A549 (cell line): ENCODE measurements around the gene RFESD. TPM values are rescaled to one million over a fixed set of nuclear protein-coding genes. Genes with fewer than 3 reads are reported as not detected.

Experiments
- ATAC-seq, 2 experiments: fragments of 200-7000 bp in 1 of 2; fragments of >200 bp in 1 of 2; cut with Nextera tagmentation in 1 of 2; cut with Tn5 transposase in 1 of 2; 3 replicates each; pipeline versions ENCODE4 v1.8.0 to v1.9.1; 2018 to 2020; ENCODE audit warnings: mild to moderate bottlenecking in 1 of 2, moderate library complexity in 1 of 2
- CTCF ChIA-PET: fragments of 300-600 bp; sonication (Branson Sonifier 250); formaldehyde crosslinking; extraction: SDS; loops from one replicate; lab custom pipeline; 2021; ENCODE audit warnings: antibody characterized with exemption, inconsistent platforms; lab: Yijun Ruan, JAX
- POLR2A ChIA-PET: fragments of 350-600 bp; formaldehyde crosslinking; extraction: SDS; loops from one replicate; lab custom pipeline; 2021; ENCODE audit warnings: antibody characterized with exemption, inconsistent platforms; lab: Yijun Ruan, JAX
- DNase-seq, 2 experiments: peaks; one replicate each; pipeline versions ENCODE4 v3.0.0 to v3.0.0-alpha.2; 2011 to 2016; ENCODE audit warnings: low read depth in 1 of 2, low spot score in 1 of 2
- FAIRE-seq: peaks from 2 replicates; lab custom pipeline; 2011; peaks lifted over from hg19 to GRCh38; lab: Jason Lieb, UNC
- H3K27ac ChIP-seq, 2 experiments: fragments of >200 bp; sonication (Bioruptor Twin); formaldehyde crosslinking; 3 replicates each; pipeline ENCODE4 v1.5.1; 2016 to 2017
- H3K4me1 ChIP-seq: fragments of >200 bp; sonication (Bioruptor Twin); formaldehyde crosslinking; 3 replicates; pipeline ENCODE4 v1.6.1; 2016
- H3K4me2 ChIP-seq: fragments of >200 bp; sonication (Bioruptor Twin); formaldehyde crosslinking; 3 replicates; pipeline ENCODE4 v1.6.1; 2016
- H3K4me3 ChIP-seq: fragments of >200 bp; sonication (Bioruptor Twin); formaldehyde crosslinking; 3 replicates; pipeline ENCODE4 v1.5.1; 2016
- H3K9me3 ChIP-seq: fragments of >200 bp; sonication (Bioruptor Twin); formaldehyde crosslinking; 3 replicates; pipeline ENCODE4 v1.6.1; 2016
- BCL3 ChIP-seq: fragments of >200 bp; sonication (Bioruptor Twin); formaldehyde crosslinking; IDR thresholded peaks from 3 replicates; pipeline ENCODE4 v1.6.1; 2016
- CBX8 ChIP-seq: fragments of 200-600 bp; sonication (generic); IDR thresholded peaks from 2 replicates; pipeline ENCODE4 v1.6.1; 2016
- CHD2 ChIP-seq: fragments of 150-350 bp; IDR thresholded peaks from 2 replicates; pipeline ENCODE4 v1.6.1; 2014; ENCODE audit warnings: low read length; ENCODE audit not compliant: partially characterized antibody
- ELK1 ChIP-seq: fragments of 150-350 bp; IDR thresholded peaks from 2 replicates; pipeline ENCODE4 v1.6.1; 2014; ENCODE audit warnings: low read depth, mild to moderate bottlenecking, low read length
- FOSB ChIP-seq: fragments of 250-450 bp; sonication (Bioruptor Pico); IDR thresholded peaks from 2 replicates; pipeline ENCODE4 v1.5.0; 2020; ENCODE audit warnings: mild to moderate bottlenecking, moderate library complexity
- FOSL2 ChIP-seq, 2 experiments: fragments of 450-650 bp in 1 of 2; fragments of >200 bp in 1 of 2; sonication (Bioruptor Twin) in 1 of 2; formaldehyde crosslinking; IDR thresholded peaks; 2 replicates each; pipeline versions ENCODE4 v1.5.0 to v1.6.1; 2016 to 2020; ENCODE audit warnings: mild to moderate bottlenecking in 1 of 2, moderate library complexity in 1 of 2
- FOXS1 ChIP-seq: fragments of 250-450 bp; sonication (Bioruptor Pico); IDR thresholded peaks from 2 replicates; pipeline ENCODE4 v1.5.0; 2020; ENCODE audit warnings: mild to moderate bottlenecking, moderate library complexity
- GATA3 ChIP-seq: IDR thresholded peaks from 2 replicates; pipeline ENCODE4 v1.6.1; 2012; ENCODE audit warnings: borderline replicate concordance
- HDAC2 ChIP-seq: fragments of 200-600 bp; sonication (generic); IDR thresholded peaks from 2 replicates; pipeline ENCODE4 v1.6.1; 2016
- HMGXB4 ChIP-seq: fragments of 250-450 bp; sonication (Bioruptor Pico); IDR thresholded peaks from 2 replicates; pipeline ENCODE4 v1.5.0; 2021; ENCODE audit warnings: mild to moderate bottlenecking, moderate library complexity, borderline replicate concordance
- HOXB5 ChIP-seq: fragments of 250-450 bp; sonication (Bioruptor Pico); IDR thresholded peaks from 2 replicates; pipeline ENCODE4 v1.5.0; 2020; ENCODE audit warnings: mild to moderate bottlenecking, moderate library complexity
- JUN ChIP-seq, 2 experiments: fragments of >200 bp; sonication (Bioruptor Twin); formaldehyde crosslinking; IDR thresholded peaks; 2 replicates in 1 of 2; 3 replicates in 1 of 2; pipeline ENCODE4 v1.6.1; 2016 to 2017
- KDM1A ChIP-seq: fragments of 200-600 bp; sonication (generic); IDR thresholded peaks from 2 replicates; pipeline ENCODE4 v1.6.1; 2016; ENCODE audit warnings: low read depth, mild to moderate bottlenecking
- MAFK ChIP-seq: fragments of 450-650 bp; IDR thresholded peaks from 2 replicates; pipeline ENCODE4 v1.6.1; 2014; ENCODE audit not compliant: partially characterized antibody
- MAX ChIP-seq: IDR thresholded peaks from 2 replicates; pipeline ENCODE4 v1.6.1; 2012
- MAZ ChIP-seq: fragments of 150-350 bp; IDR thresholded peaks from 2 replicates; pipeline ENCODE4 v1.6.1; 2014; ENCODE audit warnings: antibody characterized with exemption, low read depth, low read length, borderline replicate concordance
- NFE2L2 ChIP-seq: fragments of 150-350 bp; conservative IDR thresholded peaks from 2 replicates; pipeline ENCODE4 v1.6.1; 2014; ENCODE audit warnings: low read length
- NR3C1 ChIP-seq: fragments of >200 bp; sonication (Bioruptor Twin); formaldehyde crosslinking; IDR thresholded peaks from 3 replicates; pipeline ENCODE4 v1.6.1; 2017
- RAD21 ChIP-seq, 2 experiments: fragments of >200 bp in 1 of 2; sonication (Bioruptor Twin) in 1 of 2; formaldehyde crosslinking in 1 of 2; IDR thresholded peaks in 1 of 2; conservative IDR thresholded peaks in 1 of 2; 2 replicates in 1 of 2; 3 replicates in 1 of 2; pipeline ENCODE4 v1.6.1; 2012 to 2018; ENCODE audit warnings: inconsistent platforms in 1 of 2
- RARB ChIP-seq: fragments of 250-450 bp; sonication (Bioruptor Pico); IDR thresholded peaks from 2 replicates; pipeline ENCODE4 v1.8.0; 2021; ENCODE audit warnings: mild to moderate bottlenecking, moderate library complexity
- RCOR1 ChIP-seq: fragments of 150-350 bp; IDR thresholded peaks from 2 replicates; pipeline ENCODE4 v1.6.1; 2014; ENCODE audit warnings: antibody characterized with exemption, low read length, low read depth
- SREBF2 ChIP-seq: fragments of 450-650 bp; IDR thresholded peaks from 2 replicates; pipeline ENCODE4 v1.6.1; 2014; ENCODE audit warnings: mild to moderate bottlenecking, moderate library complexity
- ZC3H11A ChIP-seq: fragments of 450-650 bp; IDR thresholded peaks from 2 replicates; pipeline ENCODE4 v1.6.1; 2014; ENCODE audit warnings: antibody characterized with exemption, mild to moderate bottlenecking
- ZFP36 ChIP-seq: fragments of 450-650 bp; IDR thresholded peaks from 2 replicates; pipeline ENCODE4 v1.6.1; 2014; ENCODE audit warnings: borderline replicate concordance; ENCODE audit not compliant: partially characterized antibody
- ZNF302 ChIP-seq: fragments of 250-450 bp; sonication (Bioruptor Pico); IDR thresholded peaks from 2 replicates; pipeline ENCODE4 v1.9.0; 2021; ENCODE audit warnings: inconsistent platforms, mild to moderate bottlenecking, moderate library complexity
- ZSCAN20 ChIP-seq: fragments of 250-450 bp; sonication (Bioruptor Pico); IDR thresholded peaks from 2 replicates; pipeline ENCODE4 v1.8.0; 2022; ENCODE audit warnings: mild to moderate bottlenecking, moderate library complexity
- WGBS: methylation state at CpG from one replicate; pipeline ENCODE4 v1.1.6; 2017; ENCODE audit errors: missing lambda C conversion rate; 5-methylcytosine and 5-hydroxymethylcytosine counted together
- polyA plus RNA-seq, 4 experiments: library from polyadenylated mRNA; depleted of rRNA in 3 of 4; stranded (reverse); fragments of >200 nt; fragmentation: RNase III in 1 of 4; extraction: RNeasy Plus Mini Kit Qiagen cat#74134 plus additional on column Dnase treatment in 1 of 4; gene quantifications; 2 replicates in 3 of 4; 3 replicates in 1 of 4; pipeline ENCODE4 v1.2.3, GENCODE V29; 2011 to 2017
- TF ChIP-seq, protein P1 (sequence below): IDR thresholded peaks from 2 replicates; pipeline ENCODE4 v1.6.1; 2012; ENCODE audit warnings: low read depth, borderline replicate concordance

RFESD gene
- polyA plus RNA-seq, 2 of the 4 experiments (the other 2 are of a cell fraction), result 1.6 to 5.4 TPM

GRCh38 chr5:95613514-95613913, 33.1 kb upstream of the RFESD start:
- DNase-seq (no peak), FAIRE-seq (no peak), ATAC-seq (no peak)
- Histone ChIP-seq H3K4me1 (no peaks in the 10 kb centered on the region), H3K27ac (no peak overlapping the region), H3K4me2 (no peak overlapping the region), H3K4me3 (no peak overlapping the region), H3K9me3 (peaks cover 6% of the 10 kb centered on the region; the same call in 2 of the 3 replicates)
- CTCF ChIA-PET, result interaction anchor here (2.1 kb wide), 1 partner anchor 31 kb away, joined by 5 read pairs; no protein-coding TSS in a partner anchor
- POLR2A ChIA-PET, result no interaction called here
- 92% methylated on average over 1 of the region's 1 CpG for WGBS
- TF ChIP-seq CHD2 (no peak), JUN (IDR thresholded peaks at IDR 0.05) (no peak), MAZ (no peak), HMGXB4 (CRISPR knock-in tag) (no peak), NR3C1 (no peak), ZFP36 (no peak), GATA3 (no peak)

DNA sequence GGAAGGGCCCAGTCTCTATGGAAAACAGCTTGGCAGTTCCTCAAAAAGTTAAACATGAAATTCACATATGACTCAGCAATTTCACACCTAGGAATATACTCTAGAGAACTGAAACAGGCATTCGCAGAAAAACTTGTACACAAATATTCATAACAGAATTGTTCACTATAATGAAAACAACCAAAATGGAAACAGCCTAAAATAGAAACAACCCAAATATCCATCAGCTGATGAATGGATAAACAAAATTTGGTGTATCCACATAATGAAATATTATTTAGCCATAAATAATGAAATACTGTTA, 31.5 kb upstream of the RFESD start:
- H3K4me2 ChIP-seq, result no peak overlapping the region
- no peak for TF ChIP-seq ELK1
- TF ChIP-seq NFE2L2, result peak; percentile 91
- TF ChIP-seq JUN (IDR thresholded peaks at IDR 0.05), result no peak
- no peak for TF ChIP-seq RAD21 (conservative IDR thresholded peaks at IDR 0.05 in 1 of 2, IDR thresholded peaks at IDR 0.05 in 1 of 2)
- TF ChIP-seq CBX8, result no peak
- TF ChIP-seq MAX, result no peak
- TF ChIP-seq ZSCAN20 (CRISPR knock-in tag), result no peak
- TF ChIP-seq FOSL2 (IDR thresholded peaks at IDR 0.05), result no peak
- no peak for TF ChIP-seq FOSL2 (CRISPR knock-in tag; IDR thresholded peaks at IDR 0.05)
- TF ChIP-seq MAFK, result peak; percentile 93
- no peak for FAIRE-seq

DNA sequence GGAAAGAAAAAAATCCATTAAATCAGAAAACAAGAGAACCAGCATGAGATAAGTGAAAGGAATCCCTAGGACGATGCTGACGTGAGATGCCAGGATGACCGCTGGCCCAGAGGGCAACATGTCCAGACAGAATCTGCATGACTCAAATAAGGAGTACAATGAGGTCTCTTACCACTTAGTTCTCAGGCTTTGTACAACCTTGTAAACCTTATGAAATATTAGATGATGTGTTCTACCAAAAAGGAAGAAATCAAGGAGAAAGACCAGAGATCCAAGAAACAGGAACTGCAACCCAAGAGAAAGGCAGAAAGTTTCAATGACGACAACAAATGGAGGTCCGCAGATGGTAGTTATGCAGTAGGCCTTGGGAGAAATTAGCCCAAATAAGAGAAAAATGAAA, 29.5 kb upstream of the RFESD start:
- ChIA-PET POLR2A (no interaction called here), CTCF (no interaction called here)
- FAIRE-seq (no peak), ATAC-seq (no peak), DNase-seq (peak in 1 of 2 experiments; percentile 14)
- Histone ChIP-seq H3K9me3 (peaks cover 6% of the 10 kb centered on the region; the same call in 2 of the 3 replicates), H3K4me2 (no peak overlapping the region), H3K4me3 (no peak overlapping the region), H3K4me1 (0 out of 3 replicates have a peak, but pooled peaks cover 4% of the 10 kb centered on the region), H3K27ac (no peak overlapping the region)
- TF ChIP-seq HOXB5 (CRISPR knock-in tag) (no peak), SREBF2 (no peak), NR3C1 (no peak), RARB (no peak), ZC3H11A (no peak), BCL3 (no peak), MAFK (no peak), JUN (IDR thresholded peaks at IDR 0.05) (no peak), FOXS1 (CRISPR knock-in tag) (no peak), ZFP36 (no peak), HDAC2 (no peak), ZNF302 (CRISPR knock-in tag) (no peak), KDM1A (no peak), FOSB (CRISPR knock-in tag) (no peak), CBX8 (no peak), HMGXB4 (CRISPR knock-in tag) (no peak), RCOR1 (no peak)
- TF ChIP-seq, protein P1, sequence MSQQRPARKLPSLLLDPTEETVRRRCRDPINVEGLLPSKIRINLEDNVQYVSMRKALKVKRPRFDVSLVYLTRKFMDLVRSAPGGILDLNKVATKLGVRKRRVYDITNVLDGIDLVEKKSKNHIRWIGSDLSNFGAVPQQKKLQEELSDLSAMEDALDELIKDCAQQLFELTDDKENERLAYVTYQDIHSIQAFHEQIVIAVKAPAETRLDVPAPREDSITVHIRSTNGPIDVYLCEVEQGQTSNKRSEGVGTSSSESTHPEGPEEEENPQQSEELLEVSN, result no peak
- 90% methylated on average over 5 of the region's 5 CpGs for WGBS

More for the DNA sequence above, 31.5 kb upstream of the RFESD start:
- 0 out of 3 replicates have a peak, but pooled peaks cover 3% of the 10 kb centered on the region for H3K4me1 ChIP-seq
- no peak overlapping the region for H3K4me3 ChIP-seq
- ChIA-PET CTCF (no interaction called here), POLR2A (no interaction called here)
- ATAC-seq (no peak), DNase-seq (no peak)
- 88% methylated on average over 1 of the region's 1 CpG for WGBS
- H3K27ac ChIP-seq, result no peak overlapping the region
- H3K9me3 ChIP-seq, result peaks cover 6% of the 10 kb centered on the region; the same call in 2 of the 3 replicates
